Bronchial epithelial cell (primary cell): ENCODE data around the gene PRKCH. TPM values are rescaled to one million over a fixed set of nuclear protein-coding genes. Genes with fewer than 3 reads are reported as not detected.

Experiments used
- DNase-seq: peaks from one replicate; pipeline ENCODE4 v3.0.0-alpha.2; 2010; ENCODE audit warnings: low read depth
- FAIRE-seq: peaks from 2 replicates; lab custom pipeline; 2011; peaks lifted over from hg19 to GRCh38; lab: Jason Lieb, UNC
- H3K27me3 ChIP-seq: 2 replicates; pipeline ENCODE4 v1.5.1; 2011; ENCODE audit warnings: low read length; ENCODE audit not compliant: control insufficient read depth, insufficient read depth
- H3K36me3 ChIP-seq: 2 replicates; pipeline ENCODE4 v1.5.1; 2011; ENCODE audit warnings: low read length; ENCODE audit not compliant: control insufficient read depth, insufficient read depth
- H3K4me3 ChIP-seq: 2 replicates; pipeline ENCODE4 v1.5.1; 2011; ENCODE audit warnings: mild to moderate bottlenecking, low read depth, low read length, control low read depth
- total RNA-seq: library from RNA; depleted of rRNA; stranded (reverse); fragments of >200 nt; gene quantifications from 2 replicates; pipeline ENCODE4 v1.2.1, GENCODE V29; 2014
- TF ChIP-seq, protein P1 (sequence below): IDR thresholded peaks from 2 replicates; pipeline ENCODE4 v1.5.1; 2011; ENCODE audit warnings: mild to moderate bottlenecking, moderate library complexity, low read length, control low read depth, inconsistent platforms; ENCODE audit not compliant: insufficient read depth, severe bottlenecking

The PRKCH gene
- total RNA-seq, 1 donor from 2014 or later, result 24.5 TPM

DNA sequence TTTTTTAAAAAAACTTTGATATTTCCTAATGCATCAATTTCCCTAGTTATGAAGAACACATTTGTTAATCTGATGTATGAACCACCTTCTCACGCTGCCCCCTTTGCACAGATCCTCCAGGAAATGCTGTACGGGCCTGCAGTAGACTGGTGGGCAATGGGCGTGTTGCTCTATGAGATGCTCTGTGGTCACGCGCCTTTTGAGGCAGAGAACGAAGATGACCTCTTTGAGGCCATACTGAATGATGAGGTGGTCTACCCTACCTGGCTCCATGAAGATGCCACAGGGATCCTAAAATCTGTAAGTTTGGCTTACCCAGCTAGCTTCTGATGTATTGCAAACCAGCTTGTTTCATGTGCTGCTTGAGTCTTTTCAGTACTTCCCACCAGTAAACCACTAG, 208.9 kb downstream of the PRKCH start:
- no peak overlapping the region for H3K4me3 ChIP-seq
- FAIRE-seq (no peak), DNase-seq (no peak)
- TF ChIP-seq, protein P1, sequence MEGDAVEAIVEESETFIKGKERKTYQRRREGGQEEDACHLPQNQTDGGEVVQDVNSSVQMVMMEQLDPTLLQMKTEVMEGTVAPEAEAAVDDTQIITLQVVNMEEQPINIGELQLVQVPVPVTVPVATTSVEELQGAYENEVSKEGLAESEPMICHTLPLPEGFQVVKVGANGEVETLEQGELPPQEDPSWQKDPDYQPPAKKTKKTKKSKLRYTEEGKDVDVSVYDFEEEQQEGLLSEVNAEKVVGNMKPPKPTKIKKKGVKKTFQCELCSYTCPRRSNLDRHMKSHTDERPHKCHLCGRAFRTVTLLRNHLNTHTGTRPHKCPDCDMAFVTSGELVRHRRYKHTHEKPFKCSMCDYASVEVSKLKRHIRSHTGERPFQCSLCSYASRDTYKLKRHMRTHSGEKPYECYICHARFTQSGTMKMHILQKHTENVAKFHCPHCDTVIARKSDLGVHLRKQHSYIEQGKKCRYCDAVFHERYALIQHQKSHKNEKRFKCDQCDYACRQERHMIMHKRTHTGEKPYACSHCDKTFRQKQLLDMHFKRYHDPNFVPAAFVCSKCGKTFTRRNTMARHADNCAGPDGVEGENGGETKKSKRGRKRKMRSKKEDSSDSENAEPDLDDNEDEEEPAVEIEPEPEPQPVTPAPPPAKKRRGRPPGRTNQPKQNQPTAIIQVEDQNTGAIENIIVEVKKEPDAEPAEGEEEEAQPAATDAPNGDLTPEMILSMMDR, result no peak
- H3K36me3 ChIP-seq, result no peaks in the 10 kb centered on the region
- no peaks in the 10 kb centered on the region for H3K27me3 ChIP-seq

DNA sequence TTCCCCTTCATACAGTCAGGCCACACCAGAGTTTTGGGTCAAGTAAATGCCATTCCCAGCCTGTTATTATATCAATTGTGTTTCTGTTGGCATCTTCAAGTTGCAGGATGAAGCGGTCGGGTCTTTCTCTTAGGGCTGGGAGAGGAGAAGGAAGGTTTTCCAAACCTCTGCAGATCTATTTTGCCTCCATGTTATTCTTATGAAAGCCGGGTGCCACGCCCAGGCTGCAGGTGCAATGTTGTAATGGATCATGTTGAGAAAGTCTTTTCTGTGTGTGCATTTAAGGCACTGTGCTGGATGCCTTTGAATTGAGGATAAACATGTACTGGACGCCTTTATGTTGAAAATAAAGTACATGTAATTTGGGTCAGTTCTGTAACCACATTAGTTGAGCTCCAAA, 209.5 kb downstream of the PRKCH start:
- H3K27me3 ChIP-seq, result no peaks in the 10 kb centered on the region
- H3K4me3 ChIP-seq, result no peak overlapping the region
- H3K36me3 ChIP-seq, result no peaks in the 10 kb centered on the region
- TF ChIP-seq, protein P1, result no peak
- FAIRE-seq (no peak), DNase-seq (no peak)

DNA sequence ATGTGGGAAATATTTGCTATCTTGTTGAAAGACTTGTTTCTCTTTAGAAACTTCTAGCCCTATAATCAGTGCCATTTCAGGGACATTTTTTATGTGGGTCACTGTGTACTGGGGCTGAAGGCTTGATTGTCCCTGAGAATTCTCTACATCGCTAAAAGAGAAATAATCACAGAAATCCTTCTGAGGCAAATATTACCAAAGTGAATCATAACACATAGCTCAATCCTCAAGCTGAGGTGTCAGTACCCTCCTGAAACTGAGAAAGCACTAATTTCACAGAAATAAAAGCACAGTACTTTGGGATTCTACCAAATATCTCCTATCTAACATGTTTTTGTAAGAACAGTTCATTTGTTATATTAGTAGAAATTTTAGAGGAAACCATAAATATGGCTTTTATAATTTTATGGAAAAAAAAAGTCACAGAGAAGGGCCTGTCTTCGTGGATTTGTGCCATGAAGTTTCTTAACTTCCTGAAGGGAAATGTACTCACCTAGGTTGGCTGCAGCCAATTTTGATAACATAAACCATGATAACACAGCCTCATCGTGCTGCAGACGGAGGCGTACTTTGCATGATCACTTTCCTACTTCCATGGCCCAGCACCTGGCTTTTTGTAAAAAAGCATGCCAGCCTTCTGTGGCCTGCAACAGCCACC, 210.2 kb downstream of the PRKCH start:
- no peaks in the 10 kb centered on the region for H3K36me3 ChIP-seq
- no peak for FAIRE-seq
- DNase-seq, result peak; percentile 57
- no peak overlapping the region for H3K4me3 ChIP-seq
- H3K27me3 ChIP-seq, result no peaks in the 10 kb centered on the region
- TF ChIP-seq, protein P1, result no peak

DNA sequence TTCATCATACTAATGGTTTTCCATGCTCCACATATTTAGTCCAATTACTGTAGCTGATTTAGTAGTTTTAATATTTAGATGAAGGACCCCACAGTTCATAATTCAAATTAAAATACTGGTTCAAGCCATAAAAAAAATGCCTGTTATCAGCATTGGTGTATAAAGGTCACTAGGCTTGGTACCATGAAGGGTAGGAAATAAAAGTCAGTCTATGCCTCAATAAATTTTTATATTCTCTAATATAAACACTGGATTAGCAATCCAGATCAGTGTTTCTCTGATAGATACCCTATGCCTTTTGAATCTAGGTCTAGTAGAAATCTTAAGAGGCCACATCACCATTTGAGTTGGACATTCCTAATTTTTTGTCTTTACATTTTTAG, 210.7 kb downstream of the PRKCH start:
- TF ChIP-seq, protein P1, result no peak
- H3K4me3 ChIP-seq, result no peak overlapping the region
- no peaks in the 10 kb centered on the region for H3K27me3 ChIP-seq
- H3K36me3 ChIP-seq, result no peaks in the 10 kb centered on the region
- DNase-seq (no peak), FAIRE-seq (no peak)

DNA sequence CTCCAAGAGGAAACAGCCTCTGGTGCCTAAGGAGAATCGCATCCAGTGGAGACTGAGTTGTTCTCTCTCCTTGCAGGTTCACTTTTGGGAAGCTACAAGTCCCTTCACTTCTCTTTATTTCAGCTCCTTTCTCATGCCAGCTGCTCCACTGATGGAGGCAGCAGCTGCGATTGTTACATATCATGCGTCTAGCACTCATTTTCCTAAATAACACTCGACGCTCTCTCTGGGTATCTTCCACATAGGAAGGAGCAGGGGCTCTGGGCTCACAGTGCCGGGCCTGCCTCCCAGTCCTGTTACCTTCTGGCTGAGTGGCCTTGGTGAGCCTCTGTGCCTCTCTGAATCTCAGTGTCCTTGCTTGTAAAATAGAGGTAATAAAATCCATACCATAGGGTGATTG, 211.4 kb downstream of the PRKCH start:
- no peak for DNase-seq
- H3K36me3 ChIP-seq, result no peaks in the 10 kb centered on the region
- H3K27me3 ChIP-seq, result no peaks in the 10 kb centered on the region
- FAIRE-seq, result no peak
- H3K4me3 ChIP-seq, result no peak overlapping the region
- TF ChIP-seq, protein P1, result no peak
